Aorta (tissue), 5 donors: ENCODE measurements around the gene MYLK. TPM values are rescaled to one million over a fixed set of nuclear protein-coding genes. Genes with fewer than 3 reads are reported as not detected.

Experiments
- ATAC-seq: fragments of 200-7000 bp; cut with Tn5 transposase; one replicate; pipeline ENCODE4 v1.9.1; 2022; ENCODE audit warnings: moderate library complexity; ENCODE audit not compliant: low FRiP score
- DNase-seq, 2 donors: peaks; one replicate each; pipeline ENCODE4 v3.0.0-alpha.2; 2020
- H3K27ac ChIP-seq, 2 donors: one replicate each; pipeline ENCODE4 v1.5.1; 2013; ENCODE audit warnings: low read length in 2 of 2, mild to moderate bottlenecking in 2 of 2, moderate library complexity in 2 of 2, control low read depth in 1 of 2, inconsistent platforms in 1 of 2, low read depth in 1 of 2
- H3K27me3 ChIP-seq, 2 donors: one replicate each; pipeline ENCODE4 v1.6.1; 2013; ENCODE audit warnings: control low read depth in 1 of 2, low read length in 1 of 2, mild to moderate bottlenecking in 1 of 2, moderate library complexity in 1 of 2; ENCODE audit not compliant: insufficient read depth in 2 of 2, control insufficient read depth in 1 of 2
- H3K36me3 ChIP-seq, 2 donors: one replicate each; pipeline ENCODE4 v1.6.1; 2013; ENCODE audit warnings: control low read depth in 1 of 2, low read length in 1 of 2, mild to moderate bottlenecking in 1 of 2; ENCODE audit not compliant: insufficient read depth in 2 of 2, control insufficient read depth in 1 of 2
- H3K4me1 ChIP-seq, 2 donors: one replicate each; pipeline ENCODE4 v1.6.1; 2013; ENCODE audit warnings: low read length in 2 of 2, control low read depth in 1 of 2, mild to moderate bottlenecking in 1 of 2, moderate library complexity in 1 of 2; ENCODE audit not compliant: insufficient read depth in 2 of 2, control insufficient read depth in 1 of 2
- H3K4me3 ChIP-seq, 2 donors: one replicate each; pipeline ENCODE4 v1.5.1; 2013; ENCODE audit warnings: low read length in 2 of 2, control low read depth in 1 of 2, mild to moderate bottlenecking in 1 of 2
- H3K9me3 ChIP-seq: one replicate; pipeline ENCODE4 v1.6.1; 2013; ENCODE audit warnings: mild to moderate bottlenecking, low read length; ENCODE audit not compliant: control insufficient read depth
- WGBS, 2 donors: extraction: QIAGEN DNeasy Blood & Tissue Kit; methylation state at CpG; one replicate each; pipeline ENCODE4 v1.1.7; 2013; 5-methylcytosine and 5-hydroxymethylcytosine counted together
- intact Hi-C, 2 donors: fragments of 100-400 bp; cut with DNase I; formaldehyde crosslinking; loops; one replicate each; pipeline versions ENCODE4 v1.14.2 to v1.15.0; 2022
- polyA plus RNA-seq, 2 donors: library from polyadenylated mRNA; stranded (reverse); fragments of 200-250 nt; gene quantifications; one replicate each; pipeline ENCODE4 v1.2.3, GENCODE V29; 2013
- total RNA-seq, 2 donors: library from RNA; stranded (reverse); fragmentation: NEBNext Ultra II Directional; extraction: Animal tissue kit (Norgen Biotek cat#: 25700); gene quantifications; one replicate each; pipeline ENCODE4 v1.2.1, GENCODE V29; 2021
- donor health status: healthy with polysubstance abuse.
- donor health status: Bipolar disorder and iron deficiency.
- donor health status: DM: no; HTN: no; CAD: no.
- donor health status: DM: no; HTN: no; CAD: no.
- donor health status: DM: yes; HTN: yes; CAD: no.

The MYLK gene
- total and polyA plus RNA-seq, 4 donors = 134 to 786 (median 314) TPM

GRCh38 chr3:123684209-123684608 lies 199.9 kb downstream of the MYLK start:
- ATAC-seq (no peak), DNase-seq (no peak)
- 59 to 64% methylated on average over 4 of the region's 4 CpGs for WGBS, 2 donors
- Histone ChIP-seq H3K4me1 (peaks cover 0 to under 1% of the 10 kb centered on the region in 2 donors), H3K9me3 (no peaks in the 10 kb centered on the region), H3K27ac (peak overlapping the region in 1 of 2 donors; percentile 34), H3K4me3 (no peak overlapping the region), H3K27me3 (no peaks in the 10 kb centered on the region), H3K36me3 (peaks cover 0 to 7% of the 10 kb centered on the region in 2 donors)
- intact Hi-C loops = no loop called here

- Histone ChIP-seq H3K27me3 (no peaks in the 10 kb centered on the region), H3K4me1 (no peaks in the 10 kb centered on the region), H3K36me3 (peaks cover 0 to 7% of the 10 kb centered on the region in 2 donors), H3K9me3 (no peaks in the 10 kb centered on the region), H3K4me3 (no peak overlapping the region), H3K27ac (peak overlapping the region in 1 of 2 donors; percentile 34)
- ATAC-seq (no peak), DNase-seq (no peak)
- intact Hi-C loops = no loop called here
- 55 to 63% methylated on average over 10 of the region's 10 CpGs for whole genome bisulfite sequencing, 2 donors
These were observed 200.5 kb downstream of the MYLK start for GRCh38 chr3:123683505-123684154.

DNA sequence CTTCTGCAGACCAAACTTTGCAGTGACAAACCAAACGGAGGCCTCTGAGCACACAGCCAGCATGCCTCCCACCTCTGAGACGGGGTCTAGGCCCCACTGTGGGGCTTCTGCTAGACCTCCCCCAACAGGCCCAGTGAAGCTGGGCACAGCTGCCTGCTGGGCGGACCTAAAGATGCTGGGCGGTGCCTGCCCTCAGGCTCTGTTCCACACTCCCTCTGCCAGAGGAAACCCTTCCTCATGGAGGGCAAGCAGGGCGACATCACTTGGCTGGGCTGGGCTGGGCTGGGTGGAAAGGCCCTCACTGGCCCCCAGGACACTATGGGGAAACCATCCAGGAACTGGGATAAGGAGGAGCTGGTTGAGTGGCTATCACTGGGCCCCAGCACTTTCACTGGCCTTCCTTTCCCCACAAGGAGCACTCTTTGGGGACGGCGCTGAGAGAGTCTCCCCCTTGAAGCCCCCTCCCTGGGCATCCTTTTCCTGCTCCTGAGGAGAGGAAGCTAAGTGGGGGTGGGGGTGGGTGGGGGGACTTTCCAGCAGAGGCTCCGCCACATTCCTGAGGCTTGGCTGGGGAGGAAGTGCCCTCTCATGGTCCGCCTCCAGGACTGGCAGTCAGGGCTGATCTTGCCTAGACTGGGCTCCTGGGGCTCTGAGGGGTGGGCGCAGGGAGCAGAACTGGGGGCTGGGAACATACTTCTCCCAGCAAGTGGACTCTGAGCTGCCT lies 201.2 kb downstream of the MYLK start:
- ATAC-seq = no peak
- Histone ChIP-seq H3K9me3 (no peaks in the 10 kb centered on the region), H3K4me1 (peaks cover 0 to 2% of the 10 kb centered on the region in 2 donors), H3K27me3 (no peaks in the 10 kb centered on the region), H3K27ac (peak overlapping the region in 1 of 2 donors; percentile 25), H3K36me3 (peaks cover 0 to 7% of the 10 kb centered on the region in 2 donors), H3K4me3 (no peak overlapping the region)
- no peak for DNase-seq
- WGBS, 2 donors = 39% methylated on average over 10 of the region's 10 CpGs
- intact Hi-C loops = no loop called here

GRCh38 chr3:123682302-123682701 lies 201.8 kb downstream of the MYLK start:
- Histone ChIP-seq H3K27ac (peak overlapping the region in 1 of 2 donors; percentile 41), H3K4me1 (peaks cover 0 to 2% of the 10 kb centered on the region in 2 donors), H3K36me3 (peaks cover 0 to 7% of the 10 kb centered on the region in 2 donors), H3K27me3 (no peaks in the 10 kb centered on the region), H3K9me3 (no peaks in the 10 kb centered on the region), H3K4me3 (no peak overlapping the region)
- intact Hi-C loops = no loop called here
- 85 to 90% methylated on average over 6 of the region's 6 CpGs for WGBS, 2 donors
- ATAC-seq (no peak), DNase-seq (no peak)

GRCh38 chr3:123679712-123680386 lies 204.3 kb downstream of the MYLK start:
- Histone ChIP-seq H3K4me3 (no peak overlapping the region), H3K4me1 (peaks cover 3 to 11% of the 10 kb centered on the region in 2 donors), H3K27ac (peak overlapping the region in 1 of 2 donors; percentile 64), H3K36me3 (peaks cover 0 to 12% of the 10 kb centered on the region in 2 donors), H3K27me3 (no peaks in the 10 kb centered on the region), H3K9me3 (no peaks in the 10 kb centered on the region)
- ATAC-seq (peak; percentile 8), DNase-seq (no peak)
- intact Hi-C loops = no loop called here
- 13 to 15% methylated on average over 8 of the region's 8 CpGs for WGBS, 2 donors

- WGBS, 2 donors = 4 to 11% methylated on average over 8 of the region's 8 CpGs
- Histone ChIP-seq H3K4me1 (peaks cover 11 to 16% of the 10 kb centered on the region in 2 donors), H3K36me3 (peaks cover 0 to 14% of the 10 kb centered on the region in 2 donors), H3K4me3 (no peak overlapping the region), H3K9me3 (no peaks in the 10 kb centered on the region), H3K27ac (peak overlapping the region in 1 of 2 donors; percentile 72), H3K27me3 (no peaks in the 10 kb centered on the region)
- ATAC-seq (no peak), DNase-seq (no peak)
- intact Hi-C loops = no loop called here
These were observed 206.0 kb downstream of the MYLK start for GRCh38 chr3:123678108-123678511.

- Histone ChIP-seq H3K4me1 (peaks cover 11 to 18% of the 10 kb centered on the region in 2 donors), H3K9me3 (no peaks in the 10 kb centered on the region)
These were observed 211.5 kb downstream of the MYLK start for GRCh38 chr3:123672429-123673146.

GRCh38 chr3:123670743-123671142 lies 213.4 kb downstream of the MYLK start:
- ATAC-seq = no peak
- no peak for DNase-seq
- H3K27ac ChIP-seq = peak overlapping the region in 1 of 2 donors; percentile 56
- intact Hi-C loops = no loop called here
- peaks cover 11% of the 10 kb centered on the region in 2 donors for H3K4me1 ChIP-seq
- H3K9me3 ChIP-seq = no peaks in the 10 kb centered on the region
- H3K36me3 ChIP-seq = peaks cover 5 to 15% of the 10 kb centered on the region in 2 donors
- 49 to 55% methylated on average over 3 of the region's 3 CpGs for WGBS, 2 donors
- H3K4me3 ChIP-seq = no peak overlapping the region
- H3K27me3 ChIP-seq = no peaks in the 10 kb centered on the region

More at GRCh38 chr3:123672429-123673146, 211.5 kb downstream of the MYLK start:
- ATAC-seq (no peak), DNase-seq (no peak)
- 32 to 34% methylated on average over 3 of the region's 3 CpGs for WGBS, 2 donors
- Histone ChIP-seq H3K36me3 (peaks cover 3 to 13% of the 10 kb centered on the region in 2 donors), H3K27ac (peak overlapping the region in 1 of 2 donors; percentile 63), H3K4me3 (no peak overlapping the region), H3K27me3 (no peaks in the 10 kb centered on the region)
- intact Hi-C loops = no loop called here
